ENCODE measurements around the gene RYR2. TPM values are rescaled to one million over a fixed set of nuclear protein-coding genes. Genes with fewer than 3 reads are reported as not detected.

RYR2 gene
- total RNA-seq, 1 donor from 2014 or later, result 0.02 TPM

DNA sequence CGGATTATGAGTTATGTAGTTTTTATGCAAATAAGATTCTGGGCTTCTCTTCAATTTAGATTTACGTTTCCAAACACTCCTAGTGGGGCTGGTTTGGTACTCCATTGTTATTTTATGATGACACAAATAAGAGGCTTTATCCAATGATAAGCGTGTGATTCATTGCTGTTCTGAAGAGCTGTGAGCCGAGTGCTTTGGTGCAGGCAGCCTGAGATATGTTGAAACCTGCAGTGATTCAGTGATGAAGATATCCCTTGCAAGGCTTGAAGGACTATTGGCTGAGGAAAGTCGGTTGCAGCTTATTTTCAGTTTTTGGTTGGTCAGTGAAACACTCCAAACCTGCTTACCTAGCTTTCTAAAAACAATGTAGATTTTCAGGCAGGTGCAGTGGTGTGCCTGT, 112.2 kb downstream of the RYR2 start:
- no peak for DNase-seq
- Mint-ChIP-seq H3K36me3 (ENCODE audit: low read depth) (no peaks in the 10 kb centered on the region), H3K4me1 (no peaks in the 10 kb centered on the region), H3K27me3 (no peaks in the 10 kb centered on the region), H3K9me3 (no peaks in the 10 kb centered on the region), H3K27ac (no peak overlapping the region), H3K4me3 (no peak overlapping the region)
- intact Hi-C loops (cut with micrococcal nuclease), result no loop called here

DNA sequence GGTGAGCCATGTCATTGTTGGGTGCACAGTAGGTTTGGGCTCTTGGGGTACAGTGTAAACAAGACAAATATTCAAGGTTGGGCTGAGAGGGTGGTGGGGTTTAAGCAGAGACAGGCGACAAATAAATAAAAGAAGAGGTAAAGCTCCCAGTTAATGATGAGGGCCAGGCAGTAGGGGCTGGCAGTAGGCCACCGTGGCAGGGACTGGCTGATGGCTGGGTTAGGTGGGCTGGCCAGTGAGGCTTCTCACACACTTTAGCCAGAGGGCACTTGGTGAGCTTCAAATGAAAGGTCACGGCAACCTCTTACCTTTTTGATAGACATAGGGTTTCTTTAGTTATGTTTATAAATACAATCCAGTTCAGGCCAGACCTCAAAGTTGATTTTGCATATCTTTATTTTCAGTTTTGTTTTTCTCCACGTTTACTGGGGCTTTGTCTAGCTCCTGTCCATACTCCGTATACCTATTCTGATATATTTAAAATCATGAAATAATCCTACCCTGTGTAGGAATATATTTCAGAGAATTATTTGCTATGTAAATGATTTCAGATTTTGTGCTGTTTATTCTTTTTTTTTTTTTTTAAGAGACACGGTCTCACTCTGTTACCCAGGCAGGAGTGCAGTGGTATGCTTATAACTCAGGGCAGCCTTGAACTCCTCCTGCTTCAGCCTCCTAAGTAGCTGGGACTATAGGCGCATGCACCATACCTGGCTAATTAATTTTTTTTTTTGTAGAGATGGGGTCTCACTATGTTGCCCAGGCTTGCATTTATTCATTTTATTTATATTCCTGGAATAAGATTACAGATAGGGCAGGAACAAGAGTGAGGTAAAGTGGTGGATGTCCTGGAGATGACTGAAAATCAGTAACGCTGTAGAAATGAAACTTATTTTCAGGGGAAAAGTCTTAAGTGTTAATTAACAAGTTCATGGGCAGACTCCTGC, 122.7 kb downstream of the RYR2 start:
- Mint-ChIP-seq H3K27me3 (no peaks in the 10 kb centered on the region), H3K36me3 (ENCODE audit: low read depth) (no peaks in the 10 kb centered on the region)

DNA sequence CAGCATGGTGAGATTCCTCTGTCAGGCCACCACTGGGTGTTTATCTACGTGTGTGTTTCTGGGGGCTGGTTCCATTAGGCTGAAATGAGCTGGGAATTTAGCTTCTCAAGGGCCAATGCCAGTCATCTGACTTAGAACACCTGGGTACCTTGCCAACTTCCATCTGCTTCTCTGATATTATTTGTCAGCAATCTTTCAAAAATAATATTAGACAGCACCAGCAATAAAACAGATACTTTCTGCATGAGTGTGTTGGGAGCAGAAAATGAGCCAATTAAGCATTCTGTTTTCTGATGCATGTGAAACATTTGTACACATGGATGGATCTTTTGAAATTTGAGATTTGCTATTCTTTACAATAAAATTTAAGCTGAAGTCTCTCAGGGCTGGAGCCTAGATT, 124.1 kb downstream of the RYR2 start:
- Mint-ChIP-seq H3K36me3 (ENCODE audit: low read depth) (no peaks in the 10 kb centered on the region), H3K4me1 (no peaks in the 10 kb centered on the region)

More for the DNA sequence above, 122.7 kb downstream of the RYR2 start:
- intact Hi-C loops (cut with micrococcal nuclease), result no loop called here
- H3K4me3 Mint-ChIP-seq, result no peak overlapping the region
- H3K4me1 Mint-ChIP-seq, result no peaks in the 10 kb centered on the region
- no peak overlapping the region for H3K27ac Mint-ChIP-seq
- no peaks in the 10 kb centered on the region for H3K9me3 Mint-ChIP-seq
- DNase-seq, result no peak

DNA sequence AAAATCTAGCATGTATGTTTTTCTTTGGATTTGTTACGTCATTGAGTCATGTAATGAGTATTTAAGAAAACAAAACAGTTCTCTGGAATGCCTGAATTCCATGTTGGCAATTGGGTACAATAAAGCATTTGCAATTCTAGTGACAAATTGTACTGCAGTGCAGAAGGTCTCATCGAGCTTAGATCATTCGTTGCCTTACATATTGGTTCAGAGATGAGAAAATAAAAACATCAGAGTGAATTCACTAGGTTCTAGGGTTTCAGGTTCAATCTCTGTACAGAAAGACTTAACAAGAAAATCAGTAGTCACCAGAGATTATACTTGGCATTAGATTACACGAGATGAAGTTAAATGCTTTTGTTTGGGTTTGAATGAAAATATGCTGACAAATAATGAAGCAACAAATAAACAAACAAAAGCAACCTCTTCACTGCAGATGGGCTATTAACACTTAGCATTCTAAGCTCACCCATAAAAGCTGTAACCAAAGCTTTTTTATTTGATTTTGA, 124.7 kb downstream of the RYR2 start:
- Mint-ChIP-seq H3K36me3 (ENCODE audit: low read depth) (no peaks in the 10 kb centered on the region), H3K9me3 (no peaks in the 10 kb centered on the region), H3K27me3 (no peaks in the 10 kb centered on the region), H3K4me3 (no peak overlapping the region), H3K27ac (no peak overlapping the region), H3K4me1 (no peaks in the 10 kb centered on the region)
- intact Hi-C loops (cut with micrococcal nuclease), result no loop called here
- no peak for DNase-seq

More for the DNA sequence above, 124.1 kb downstream of the RYR2 start:
- Mint-ChIP-seq H3K27me3 (no peaks in the 10 kb centered on the region), H3K27ac (no peak overlapping the region), H3K9me3 (no peaks in the 10 kb centered on the region), H3K4me3 (no peak overlapping the region)
- DNase-seq, result no peak
- intact Hi-C loops (cut with micrococcal nuclease), result no loop called here

DNA sequence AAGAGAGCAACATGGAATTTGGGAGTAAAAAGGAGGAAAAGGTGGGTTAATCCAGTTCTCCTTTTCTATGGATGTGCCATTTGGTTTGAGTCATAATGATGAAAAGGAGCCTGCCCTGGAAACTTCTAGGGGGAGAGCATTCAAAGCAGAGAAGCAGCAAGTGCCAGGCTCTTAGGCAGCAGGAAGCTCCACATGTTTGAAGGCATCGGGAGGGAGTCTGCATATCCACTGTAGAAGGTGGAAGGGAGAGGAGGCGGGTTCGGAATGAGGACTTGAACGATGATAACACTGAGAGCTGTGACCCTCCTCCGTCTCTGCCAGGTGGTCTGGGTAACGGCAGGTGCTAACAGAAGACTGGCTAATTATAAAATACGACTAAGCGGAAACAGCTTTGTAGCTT, 128.2 kb downstream of the RYR2 start:
- Mint-ChIP-seq H3K27me3 (no peaks in the 10 kb centered on the region), H3K4me1 (no peaks in the 10 kb centered on the region), H3K36me3 (ENCODE audit: low read depth) (no peaks in the 10 kb centered on the region), H3K9me3 (no peaks in the 10 kb centered on the region), H3K4me3 (no peak overlapping the region), H3K27ac (no peak overlapping the region)
- intact Hi-C loops (cut with micrococcal nuclease), result no loop called here
- no peak for DNase-seq

DNA sequence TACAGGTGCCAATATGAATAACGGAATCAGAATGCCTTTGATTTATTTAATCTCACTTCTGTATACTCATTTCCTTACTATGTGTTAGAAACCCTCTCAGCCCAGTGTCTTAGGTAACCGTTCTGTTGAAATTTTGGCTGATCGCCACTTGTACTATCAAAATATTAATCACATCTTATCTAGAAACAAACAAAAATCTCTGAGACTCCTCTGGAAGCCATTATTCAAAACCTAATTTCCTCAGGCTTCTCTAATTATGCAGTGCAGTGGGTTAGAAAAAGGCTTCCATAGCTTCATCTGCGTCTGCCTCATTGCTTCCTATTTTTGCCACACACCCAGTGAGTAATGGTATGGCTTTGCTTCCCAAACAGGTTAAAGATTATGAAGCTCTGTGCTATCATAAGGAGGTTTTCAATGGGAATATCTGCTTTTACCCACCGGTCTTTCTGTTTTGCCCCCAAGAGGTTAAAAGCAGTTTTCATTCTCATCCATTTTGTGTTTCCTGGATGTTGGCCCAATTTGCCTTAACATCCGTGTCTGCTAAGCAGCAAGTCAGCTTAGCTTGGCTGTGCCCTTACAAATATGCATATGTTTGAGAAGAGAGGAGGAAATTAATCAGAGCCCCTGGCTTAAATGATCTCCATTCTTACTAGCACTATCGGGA, 129.6 kb downstream of the RYR2 start:
- intact Hi-C loops (cut with micrococcal nuclease), result no loop called here
- no peak for DNase-seq
- Mint-ChIP-seq H3K4me1 (no peaks in the 10 kb centered on the region), H3K36me3 (ENCODE audit: low read depth) (no peaks in the 10 kb centered on the region), H3K27ac (no peak overlapping the region), H3K9me3 (no peaks in the 10 kb centered on the region), H3K27me3 (no peaks in the 10 kb centered on the region), H3K4me3 (no peak overlapping the region)

DNA sequence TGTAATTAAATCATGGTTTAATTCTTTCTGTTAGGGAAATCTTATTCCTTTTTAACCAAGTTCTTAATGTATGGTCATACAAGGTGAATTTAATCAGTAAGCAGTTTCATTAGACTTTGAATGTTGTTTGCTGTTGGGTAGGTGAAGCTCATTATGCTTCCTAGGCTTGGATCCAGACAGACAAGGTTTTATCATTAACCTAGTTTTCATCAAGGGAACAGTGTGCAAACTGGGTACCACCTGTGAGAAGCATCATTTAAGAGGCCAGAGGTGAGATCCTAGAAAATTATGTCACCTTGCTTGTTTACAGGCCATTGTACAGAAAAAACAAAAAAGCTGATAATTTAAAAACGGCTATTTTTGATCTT, 130.1 kb downstream of the RYR2 start:
- Mint-ChIP-seq H3K4me3 (no peak overlapping the region), H3K36me3 (ENCODE audit: low read depth) (no peaks in the 10 kb centered on the region), H3K27me3 (no peaks in the 10 kb centered on the region), H3K27ac (no peak overlapping the region), H3K9me3 (no peaks in the 10 kb centered on the region), H3K4me1 (no peaks in the 10 kb centered on the region)
- intact Hi-C loops (cut with micrococcal nuclease), result no loop called here
- DNase-seq, result no peak

DNA sequence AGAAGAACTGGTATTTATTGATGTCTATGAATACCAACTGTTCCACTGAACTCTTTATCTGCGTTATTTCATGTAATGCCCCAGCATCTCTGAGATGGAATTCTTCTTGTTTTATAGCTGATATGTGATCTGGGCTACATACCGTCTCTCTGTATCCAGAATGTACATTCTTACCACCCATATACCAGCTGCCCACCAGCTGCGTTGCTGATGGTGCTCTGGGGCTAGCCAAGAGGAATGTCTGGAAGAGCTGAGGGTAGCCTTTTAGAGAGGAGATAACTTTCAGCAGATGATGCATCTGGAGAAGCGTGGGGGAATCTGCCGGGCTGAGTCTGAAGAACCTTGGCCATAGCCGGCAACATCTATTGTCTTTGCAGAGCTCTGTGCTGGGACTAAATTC, 137.5 kb downstream of the RYR2 start:
- Mint-ChIP-seq H3K27me3 (peaks cover 2% of the 10 kb centered on the region), H3K27ac (no peak overlapping the region), H3K9me3 (no peaks in the 10 kb centered on the region), H3K4me1 (no peaks in the 10 kb centered on the region), H3K4me3 (no peak overlapping the region), H3K36me3 (ENCODE audit: low read depth) (no peaks in the 10 kb centered on the region)
- intact Hi-C loops (cut with micrococcal nuclease), result no loop called here
- DNase-seq, result no peak

DNA sequence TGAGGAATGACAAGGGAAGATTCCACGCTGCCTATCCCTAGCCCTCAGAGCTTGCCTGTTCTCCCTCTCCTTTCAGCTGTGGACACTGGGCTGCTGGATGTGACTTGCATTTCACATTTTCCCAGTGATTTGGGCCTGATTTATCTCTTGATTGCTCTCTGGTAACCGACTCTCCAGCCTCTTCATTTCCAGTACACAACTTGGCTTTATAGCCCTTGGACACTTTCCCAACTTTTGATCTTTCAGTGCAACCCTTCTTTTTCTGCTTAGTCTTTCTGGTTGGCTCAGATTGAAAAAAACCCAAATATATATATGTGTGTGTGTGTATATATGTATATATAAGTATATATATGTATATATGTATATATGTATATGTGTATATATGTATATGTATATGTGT, 138.3 kb downstream of the RYR2 start:
- no peak for DNase-seq
- H3K9me3 Mint-ChIP-seq, result no peaks in the 10 kb centered on the region
- no peaks in the 10 kb centered on the region for H3K36me3 Mint-ChIP-seq (ENCODE audit: low read depth)
- H3K4me3 Mint-ChIP-seq, result no peak overlapping the region
- intact Hi-C loops (cut with micrococcal nuclease), result no loop called here
- no peak overlapping the region for H3K27ac Mint-ChIP-seq
- H3K27me3 Mint-ChIP-seq, result peaks cover 2% of the 10 kb centered on the region
- H3K4me1 Mint-ChIP-seq, result no peaks in the 10 kb centered on the region

DNA sequence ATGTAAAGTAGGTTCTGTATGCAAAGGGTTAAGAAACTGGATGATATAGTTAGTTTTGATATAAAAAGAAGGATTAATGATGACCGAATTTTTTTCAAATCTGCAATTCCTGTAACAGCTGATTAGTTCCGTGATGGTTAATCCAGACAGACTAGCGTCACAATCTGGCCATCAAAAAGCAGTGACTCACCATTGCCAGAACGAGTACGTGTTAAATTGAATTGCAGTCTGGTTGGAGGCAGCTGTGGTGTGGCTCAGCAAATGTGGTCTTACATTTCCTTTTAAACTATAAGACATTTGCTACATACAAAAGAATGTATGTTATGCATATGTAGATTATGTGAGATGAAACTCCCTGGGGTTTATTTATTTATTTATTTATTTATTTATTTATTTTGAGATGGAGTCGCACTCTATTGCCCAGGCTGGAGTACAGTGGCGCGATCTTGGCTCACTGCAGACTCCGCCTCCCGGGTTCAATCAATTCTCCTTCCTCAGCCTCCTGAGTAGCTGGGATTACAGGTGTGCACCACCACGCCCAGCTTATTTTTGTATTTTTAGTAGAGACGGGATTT, 139.8 kb downstream of the RYR2 start:
- Mint-ChIP-seq H3K27me3 (peaks cover 2% of the 10 kb centered on the region), H3K36me3 (ENCODE audit: low read depth) (no peaks in the 10 kb centered on the region), H3K4me3 (no peak overlapping the region), H3K27ac (no peak overlapping the region), H3K9me3 (no peaks in the 10 kb centered on the region), H3K4me1 (no peaks in the 10 kb centered on the region)
- no peak for DNase-seq
- intact Hi-C loops (cut with micrococcal nuclease), result no loop called here

DNA sequence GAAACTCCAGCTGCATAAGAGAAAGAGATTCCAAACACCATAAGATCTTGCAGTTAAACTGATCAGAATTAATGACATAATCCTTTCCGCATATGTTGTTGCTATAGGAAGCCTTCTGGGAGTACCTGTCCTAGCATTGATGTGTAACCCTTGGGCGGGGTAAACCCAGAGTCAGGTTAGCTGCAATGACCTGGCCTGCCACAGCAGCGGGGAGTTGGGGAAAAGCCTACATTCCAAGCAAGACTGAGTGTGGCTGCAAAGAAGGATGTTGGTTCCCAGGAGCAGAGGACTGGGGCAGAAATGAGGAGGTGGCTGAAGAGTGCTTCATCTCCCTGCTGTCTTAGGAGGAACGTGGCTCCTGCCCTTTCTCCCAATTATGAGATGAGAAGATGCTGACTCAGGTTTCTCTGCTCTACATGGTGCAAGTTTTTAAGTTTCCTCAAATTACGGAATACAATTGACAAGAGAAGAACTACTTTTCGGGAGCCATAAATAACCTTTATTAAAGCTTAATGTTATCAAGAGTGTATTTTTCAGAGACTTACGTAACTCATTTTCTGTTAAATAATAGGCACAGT, 142.1 kb downstream of the RYR2 start:
- H3K36me3 Mint-ChIP-seq (ENCODE audit: low read depth), result no peaks in the 10 kb centered on the region
- intact Hi-C loops (cut with micrococcal nuclease), result no loop called here
- no peaks in the 10 kb centered on the region for H3K27me3 Mint-ChIP-seq
- H3K9me3 Mint-ChIP-seq, result no peaks in the 10 kb centered on the region
- no peak overlapping the region for H3K4me3 Mint-ChIP-seq
- H3K4me1 Mint-ChIP-seq, result no peaks in the 10 kb centered on the region
- no peak overlapping the region for H3K27ac Mint-ChIP-seq
- no peak for DNase-seq

DNA sequence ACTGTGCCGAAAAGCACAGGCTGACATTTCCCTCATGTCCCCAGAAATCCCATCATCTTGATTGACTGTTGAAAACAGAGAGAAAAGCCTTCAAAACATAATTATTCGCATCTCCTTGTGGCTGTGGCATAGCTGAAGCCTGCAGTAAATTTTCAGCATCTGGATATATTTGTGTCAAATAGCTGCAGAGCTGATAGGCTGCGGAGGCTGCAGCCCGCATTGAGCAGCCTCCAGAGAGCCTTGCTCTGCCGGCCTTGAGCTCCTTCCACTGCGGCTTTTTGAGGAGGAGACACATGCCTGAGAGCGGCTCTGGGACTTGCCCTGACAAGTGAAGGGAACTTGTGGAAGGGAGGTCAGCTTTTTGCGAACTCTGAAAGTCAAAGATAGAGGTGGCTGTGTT, 144.7 kb downstream of the RYR2 start:
- Mint-ChIP-seq H3K4me3 (no peak overlapping the region), H3K4me1 (no peaks in the 10 kb centered on the region), H3K27me3 (no peaks in the 10 kb centered on the region), H3K36me3 (ENCODE audit: low read depth) (no peaks in the 10 kb centered on the region), H3K9me3 (no peaks in the 10 kb centered on the region), H3K27ac (no peak overlapping the region)
- intact Hi-C loops (cut with micrococcal nuclease), result no loop called here
- no peak for DNase-seq

DNA sequence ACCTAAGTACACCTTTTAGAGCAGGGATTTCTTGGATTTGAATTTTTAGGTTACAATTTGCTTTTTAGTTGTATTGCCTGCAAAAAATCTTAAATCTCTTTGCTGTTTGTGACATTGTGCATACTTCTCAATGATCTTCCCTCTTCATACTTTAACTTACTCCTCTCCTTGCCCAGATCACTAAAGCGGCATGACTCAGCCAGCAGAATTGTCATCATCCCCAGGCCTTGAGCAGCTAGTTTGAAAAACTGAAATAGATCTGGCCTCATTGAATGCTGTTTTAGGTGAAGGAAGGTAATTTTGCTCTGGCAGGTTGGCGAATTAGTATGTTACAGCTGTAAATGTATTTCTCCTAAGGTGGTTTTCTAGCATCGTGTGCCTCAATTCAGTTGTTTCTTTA, 145.9 kb downstream of the RYR2 start:
- intact Hi-C loops (cut with micrococcal nuclease), result no loop called here
- no peaks in the 10 kb centered on the region for H3K9me3 Mint-ChIP-seq
- no peak overlapping the region for H3K27ac Mint-ChIP-seq
- H3K4me3 Mint-ChIP-seq, result no peak overlapping the region
- H3K36me3 Mint-ChIP-seq (ENCODE audit: low read depth), result no peaks in the 10 kb centered on the region
- no peaks in the 10 kb centered on the region for H3K27me3 Mint-ChIP-seq
- no peaks in the 10 kb centered on the region for H3K4me1 Mint-ChIP-seq
- no peak for DNase-seq

DNA sequence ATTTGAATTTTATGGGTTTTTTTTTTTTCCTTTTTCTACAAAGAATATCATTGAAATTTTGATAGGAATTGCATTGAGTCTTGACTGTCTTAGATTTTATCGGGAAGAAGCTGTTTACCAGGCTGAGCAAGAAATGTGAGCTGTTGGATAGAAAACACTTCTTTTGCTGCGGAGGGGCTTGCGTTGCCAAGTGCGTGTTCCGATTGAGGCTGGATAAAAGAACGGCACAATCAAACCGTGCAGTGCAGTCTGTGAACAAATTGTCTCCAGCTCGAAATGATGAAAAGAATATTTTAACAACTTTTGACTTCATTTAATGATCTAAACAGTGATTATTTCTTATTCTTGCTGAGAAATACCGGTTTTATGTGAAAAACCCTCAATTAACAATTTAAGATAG, 149.4 kb downstream of the RYR2 start:
- H3K27ac Mint-ChIP-seq, result no peak overlapping the region
- no peaks in the 10 kb centered on the region for H3K4me1 Mint-ChIP-seq

More for the DNA sequence above, 149.4 kb downstream of the RYR2 start:
- intact Hi-C loops (cut with micrococcal nuclease), result no loop called here
- H3K9me3 Mint-ChIP-seq, result no peaks in the 10 kb centered on the region
- DNase-seq, result no peak
- H3K36me3 Mint-ChIP-seq (ENCODE audit: low read depth), result no peaks in the 10 kb centered on the region
- no peaks in the 10 kb centered on the region for H3K27me3 Mint-ChIP-seq
- H3K4me3 Mint-ChIP-seq, result no peak overlapping the region
